Thyroid gland (tissue), 4 donors: ENCODE measurements around the gene TTC8.

Source experiments
- CTCF ChIP-seq, 6 experiments: fragments of 200-600 bp in 3 of 6; fragments of 450-650 bp in 3 of 6; sonication (generic) in 3 of 6; IDR thresholded peaks; one replicate each; pipeline ENCODE4 v1.5.1; 2016 to 2019; ENCODE audit warnings: antibody characterized with exemption in 6 of 6, mild to moderate bottlenecking in 2 of 6, inconsistent platforms in 1 of 6, moderate library complexity in 1 of 6
- POLR2A ChIP-seq, 2 donors: fragments of 450-650 bp; IDR thresholded peaks; one replicate each; pipeline ENCODE4 v1.6.1; 2017; ENCODE audit warnings: antibody characterized with exemption in 2 of 2, mild to moderate bottlenecking in 2 of 2, moderate library complexity in 1 of 2

- TF ChIP-seq CTCF (IDR thresholded peaks at IDR 0.05) (no peak), POLR2A (IDR thresholded peaks at IDR 0.05) (no peak)
Observed at GRCh38 chr14:88904864-88905263, 80.4 kb downstream of the TTC8 start.
